IMR-90 (cell line): Measurements from ENCODE around the gene JMJD1C. TPM values are rescaled to one million over a fixed set of nuclear protein-coding genes. Genes with fewer than 3 reads are reported as not detected.

Source experiments
- ATAC-seq: fragments of 200-7000 bp; cut with Tn5 transposase; 2 replicates; pipeline ENCODE4 v1.9.1; 2020; ENCODE audit warnings: low read depth, mild to moderate bottlenecking, moderate library complexity
- BruUV-seq: library from RNA; stranded (reverse); fragments of 400-500 nt; replicated peaks from 2 replicates; lab custom pipeline; 2021; lab: Mats Ljungman, UMichigan
- CTCF ChIA-PET: fragments of 300-600 bp; formaldehyde crosslinking; extraction: SDS; loops from one replicate; lab custom pipeline; 2021; ENCODE audit warnings: antibody characterized with exemption; lab: Yijun Ruan, JAX
- POLR2A ChIA-PET: fragments of 300-600 bp; sonication (Branson Sonifier 250); formaldehyde crosslinking; loops from one replicate; lab custom pipeline; 2022; ENCODE audit warnings: antibody characterized with exemption; ENCODE audit not compliant: unreplicated experiment; lab: Charles Lee
- DNase-seq: peaks from one replicate; pipeline ENCODE4 v3.0.0; 2013
- H2AFZ ChIP-seq: replicated peaks from 2 replicates; pipeline ENCODE3; 2013; ENCODE audit warnings: low read length, mild to moderate bottlenecking; ENCODE audit not compliant: poor library complexity
- H2AK5ac ChIP-seq: 2 replicates; pipeline ENCODE4 v1.6.1; 2013; ENCODE audit warnings: low read depth, low read length, inconsistent platforms
- H2AK9ac ChIP-seq: replicated peaks from 2 replicates; pipeline ENCODE3; 2013; ENCODE audit warnings: mild to moderate bottlenecking, low read depth, low read length, moderate library complexity; ENCODE audit not compliant: poor library complexity
- H2BK120ac ChIP-seq: 2 replicates; pipeline ENCODE4 v1.6.1; 2013; ENCODE audit warnings: low read depth, low read length, inconsistent platforms
- H2BK15ac ChIP-seq: 3 replicates; pipeline ENCODE4 v1.6.1; 2013; ENCODE audit warnings: low read depth, low read length, inconsistent platforms
- H2BK20ac ChIP-seq: 2 replicates; pipeline ENCODE4 v1.6.1; 2013; ENCODE audit warnings: low read depth, mild to moderate bottlenecking, inconsistent platforms, low read length, moderate library complexity
- H2BK5ac ChIP-seq: 2 replicates; pipeline ENCODE4 v1.6.1; 2013; ENCODE audit warnings: mild to moderate bottlenecking, low read depth, low read length, inconsistent platforms; ENCODE audit not compliant: poor library complexity, severe bottlenecking
- H3K14ac ChIP-seq: replicated peaks from 2 replicates; pipeline ENCODE4 v1.6.1; 2013; ENCODE audit warnings: low read depth, low read length, inconsistent platforms
- H3K18ac ChIP-seq: 2 replicates; pipeline ENCODE4 v1.6.1; 2013; ENCODE audit warnings: low read depth, low read length, control low read depth
- H3K23ac ChIP-seq: 2 replicates; pipeline ENCODE4 v1.6.1; 2013; ENCODE audit warnings: low read depth, low read length, inconsistent platforms
- H3K27ac ChIP-seq: 2 replicates; pipeline ENCODE4 v1.5.1; 2013; ENCODE audit warnings: mild to moderate bottlenecking, control low read depth, low read length; ENCODE audit not compliant: insufficient read depth
- H3K27me3 ChIP-seq: 2 replicates; pipeline ENCODE4 v1.6.1; 2013; ENCODE audit warnings: low read length; ENCODE audit not compliant: control insufficient read depth, insufficient read depth
- H3K36me3 ChIP-seq: 2 replicates; pipeline ENCODE4 v1.6.1; 2013; ENCODE audit warnings: low read length, mixed read lengths; ENCODE audit not compliant: control insufficient read depth, insufficient read depth
- H3K4ac ChIP-seq: 2 replicates; pipeline ENCODE4 v1.6.1; 2013; ENCODE audit warnings: low read depth, low read length, inconsistent platforms
- H3K4me1 ChIP-seq: 2 replicates; pipeline ENCODE4 v1.6.1; 2013; ENCODE audit warnings: low read length, mixed read lengths; ENCODE audit not compliant: control insufficient read depth, insufficient read depth
- H3K4me2 ChIP-seq: 2 replicates; pipeline ENCODE4 v1.6.1; 2013; ENCODE audit warnings: low read depth, mild to moderate bottlenecking, control low read depth, low read length, moderate library complexity
- H3K4me3 ChIP-seq: 2 replicates; pipeline ENCODE4 v1.5.1; 2013; ENCODE audit warnings: low read depth, mild to moderate bottlenecking, control low read depth, low read length, moderate library complexity; ENCODE audit not compliant: insufficient read depth
- H3K56ac ChIP-seq: 2 replicates; pipeline ENCODE4 v1.6.1; 2013; ENCODE audit warnings: low read length, inconsistent platforms; ENCODE audit not compliant: insufficient read depth; ENCODE audit errors: extremely low read depth
- H3K79me1 ChIP-seq, 2 experiments: 2 replicates each; pipeline ENCODE4 v1.6.1; 2013; ENCODE audit warnings: low read length in 2 of 2, inconsistent platforms in 1 of 2, low read depth in 1 of 2
- H3K9ac ChIP-seq: 2 replicates; pipeline ENCODE4 v1.6.1; 2013; ENCODE audit warnings: low read depth, low read length, control low read depth
- H3K9me1 ChIP-seq: 2 replicates; pipeline ENCODE4 v1.6.1; 2013; ENCODE audit warnings: low read length, inconsistent platforms; ENCODE audit not compliant: insufficient read depth
- H3K9me3 ChIP-seq: 2 replicates; pipeline ENCODE4 v1.6.1; 2013; ENCODE audit warnings: low read length; ENCODE audit not compliant: control insufficient read depth, insufficient read depth
- H4K20me1 ChIP-seq: 2 replicates; pipeline ENCODE4 v1.6.1; 2013; ENCODE audit warnings: low read length, inconsistent platforms; ENCODE audit not compliant: insufficient read depth
- H4K5ac ChIP-seq: 2 replicates; pipeline ENCODE4 v1.6.1; 2013; ENCODE audit warnings: mild to moderate bottlenecking, low read depth, low read length, control low read depth
- H4K8ac ChIP-seq, 2 experiments: 2 replicates each; pipeline ENCODE4 v1.6.1; 2013; ENCODE audit warnings: low read depth in 2 of 2, low read length in 2 of 2, control low read depth in 1 of 2, inconsistent platforms in 1 of 2
- H4K91ac ChIP-seq: 2 replicates; pipeline ENCODE4 v1.6.1; 2013; ENCODE audit warnings: low read depth, low read length, inconsistent platforms; ENCODE audit not compliant: insufficient read depth
- BHLHE40 ChIP-seq: fragments of 150-350 bp; IDR thresholded peaks from 2 replicates; pipeline ENCODE4 v1.6.1; 2016; ENCODE audit warnings: mild to moderate bottlenecking, low read depth, low read length
- CHD1 ChIP-seq: IDR thresholded peaks from 2 replicates; pipeline ENCODE4 v1.6.1; 2012; ENCODE audit warnings: low read depth, low read length, improper control_type of control experiment
- MAFK ChIP-seq: IDR thresholded peaks from 2 replicates; pipeline ENCODE4 v1.6.1; 2012; ENCODE audit warnings: low read depth, low read length, improper control_type of control experiment
- NFE2L2 ChIP-seq: fragments of 150-350 bp; IDR thresholded peaks from 2 replicates; pipeline ENCODE4 v1.6.1; 2016; ENCODE audit warnings: low read depth, mild to moderate bottlenecking, low read length
- WGBS, 2 experiments: methylation state at CpG; one replicate each; pipeline versions ENCODE4 v1.1.5 to v1.1.7; 2013; ENCODE audit warnings: missing lambda C conversion rate in 2 of 2; ENCODE audit not compliant: insufficient read length in 1 of 2; ENCODE audit errors: extremely low coverage in 2 of 2; 5-methylcytosine and 5-hydroxymethylcytosine counted together
- dilution Hi-C: fragments of 300-500 bp; cut with HindIII; formaldehyde crosslinking; loops from one replicate; pipeline ENCODE4 v1.14.3; 2018; ENCODE audit warnings: low sequenced_read_pairs; ENCODE audit not compliant: unreplicated experiment
- in situ Hi-C: fragments of 300-500 bp; cut with MboI; formaldehyde crosslinking; loops from 3 replicates; pipeline ENCODE4 v1.14.3; 2019; ENCODE audit warnings: low sequenced_read_pairs, inconsistent platforms, mixed read lengths
- intact Hi-C: fragments of 100-400 bp; cut with micrococcal nuclease; formaldehyde crosslinking; loops from 2 replicates; pipeline ENCODE4 v1.10.0; 2022
- polyA plus RNA-seq, 3 experiments: library from polyadenylated mRNA; depleted of rRNA; stranded (reverse); fragments of >200 nt; gene quantifications; 2 replicates each; pipeline ENCODE4 v1.2.3, GENCODE V29; 2012; ENCODE audit warnings: low replicate concordance in 1 of 3
- total RNA-seq: library from RNA; depleted of rRNA; stranded (reverse); fragments of >200 nt; gene quantifications from 2 replicates; pipeline ENCODE4 v1.2.3, GENCODE V29; 2012
- TF ChIP-seq, protein P1 (sequence below): fragments of 150-350 bp; IDR thresholded peaks from 2 replicates; pipeline ENCODE4 v1.6.1; 2016; ENCODE audit warnings: low read depth, mild to moderate bottlenecking, low read length, moderate library complexity, borderline replicate concordance

JMJD1C gene
- total and polyA plus RNA-seq, 2 of the 4 experiments (the other 2 are of a cell fraction): 15.6 to 96.8 TPM

DNA sequence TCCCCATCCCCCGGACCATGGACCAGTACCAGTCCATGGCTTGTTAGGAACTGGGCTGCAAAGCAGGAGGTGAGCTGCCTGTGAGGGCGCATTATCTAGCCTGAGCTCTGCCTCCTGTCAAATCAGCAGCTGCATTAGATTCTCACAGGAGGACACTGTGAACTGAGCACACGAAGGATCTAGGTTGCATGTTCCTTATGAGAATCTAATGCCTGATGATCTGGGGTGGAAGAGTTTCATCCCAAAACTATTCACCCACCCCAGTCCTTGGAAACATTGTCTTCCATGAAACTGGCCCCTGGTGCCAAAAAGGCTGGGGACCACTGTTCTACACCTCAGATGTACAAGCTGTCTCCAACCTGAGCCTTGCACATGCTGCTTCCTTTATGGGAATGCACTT, 24.1 kb upstream of the JMJD1C start:
- peaks cover 20% of the 10 kb centered on the region for H4K20me1 ChIP-seq
- H3K18ac ChIP-seq: no peak overlapping the region
- no peak overlapping the region for H2AK5ac ChIP-seq
- no peak overlapping the region for H3K4me2 ChIP-seq
- peaks cover 2% of the 10 kb centered on the region; the same call in 1 of the 2 replicates for H3K9me3 ChIP-seq
- ATAC-seq: no peak
- DNase-seq: no peak
- no peak overlapping the region for H2AK9ac ChIP-seq
- BruUV-seq: no TSS peak
- dilution Hi-C loops: no loop called here
- H3K79me1 ChIP-seq: peaks cover 32 to 71% of the 10 kb centered on the region in 2 experiments
- H3K9me1 ChIP-seq: 0 out of 2 replicates have a peak, but pooled peaks cover 3% of the 10 kb centered on the region
- no peak overlapping the region for H3K4me3 ChIP-seq
- H3K4ac ChIP-seq: no peak overlapping the region
- ChIA-PET POLR2A (no interaction called here), CTCF (interaction anchor here (0.6 kb wide), 1 partner anchor 24 kb away, joined by 3 read pairs; no protein-coding TSS in a partner anchor)
- H2AFZ ChIP-seq: no peak overlapping the region
- no peak overlapping the region for H4K5ac ChIP-seq
- H3K4me1 ChIP-seq: peaks cover 5% of the 10 kb centered on the region
- in situ Hi-C loops: no loop called here
- 90% methylated on average over 2 of the region's 3 CpGs; no CpG with 5 or more reads in 1 of the 2 experiments for WGBS, 2 experiments
- no peak overlapping the region for H4K91ac ChIP-seq
- H3K9ac ChIP-seq: no peak overlapping the region
- intact Hi-C loops: no loop called here
- H3K56ac ChIP-seq: no peak overlapping the region
- no peak overlapping the region for H4K8ac ChIP-seq
- H3K23ac ChIP-seq: no peak overlapping the region; the same call in 1 of the 2 replicates
- no peak overlapping the region for H2BK20ac ChIP-seq
- no peaks in the 10 kb centered on the region for H3K36me3 ChIP-seq
- H2BK120ac ChIP-seq: no peak overlapping the region
- TF ChIP-seq MAFK (no peak), BHLHE40 (no peak), CHD1 (no peak), NFE2L2 (no peak)
- TF ChIP-seq, protein P1, sequence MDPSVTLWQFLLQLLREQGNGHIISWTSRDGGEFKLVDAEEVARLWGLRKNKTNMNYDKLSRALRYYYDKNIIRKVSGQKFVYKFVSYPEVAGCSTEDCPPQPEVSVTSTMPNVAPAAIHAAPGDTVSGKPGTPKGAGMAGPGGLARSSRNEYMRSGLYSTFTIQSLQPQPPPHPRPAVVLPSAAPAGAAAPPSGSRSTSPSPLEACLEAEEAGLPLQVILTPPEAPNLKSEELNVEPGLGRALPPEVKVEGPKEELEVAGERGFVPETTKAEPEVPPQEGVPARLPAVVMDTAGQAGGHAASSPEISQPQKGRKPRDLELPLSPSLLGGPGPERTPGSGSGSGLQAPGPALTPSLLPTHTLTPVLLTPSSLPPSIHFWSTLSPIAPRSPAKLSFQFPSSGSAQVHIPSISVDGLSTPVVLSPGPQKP: no peak
- H3K14ac ChIP-seq: no peak overlapping the region
- no peak overlapping the region for H3K27ac ChIP-seq
- no peak overlapping the region for H2BK15ac ChIP-seq
- H2BK5ac ChIP-seq: no peak overlapping the region
- H3K27me3 ChIP-seq: no peaks in the 10 kb centered on the region
